Neural cell (in vitro differentiated cells): ENCODE results near the gene FAXC.

Experiments
- CTCF ChIP-seq: fragments of 450-650 bp; IDR thresholded peaks from 2 replicates; pipeline ENCODE4 v1.5.1; 2014; ENCODE audit warnings: antibody characterized with exemption, mild to moderate bottlenecking, moderate library complexity; ENCODE audit not compliant: poor library complexity, severe bottlenecking
- MXI1 ChIP-seq: fragments of 450-650 bp; conservative IDR thresholded peaks from 2 replicates; pipeline ENCODE4 v1.6.1; 2014; ENCODE audit warnings: antibody characterized with exemption, mild to moderate bottlenecking; ENCODE audit not compliant: poor library complexity, severe bottlenecking
- REST ChIP-seq: IDR thresholded peaks from 2 replicates; pipeline ENCODE4 v1.6.1; 2012; ENCODE audit warnings: borderline replicate concordance
- TAF1 ChIP-seq: IDR thresholded peaks from 2 replicates; pipeline ENCODE4 v1.6.1; 2012; ENCODE audit warnings: low read depth

GRCh38 chr6:99270030-99270429 is 79.4 kb downstream of the FAXC start:
- TF ChIP-seq REST (no peak), MXI1 (no peak), CTCF (no peak), TAF1 (no peak)
